HL-60 (cell line): ENCODE results near the gene SPTSSB.
A peak's percentile ranks its signal among the peaks of the same experiment; 100 is the strongest.

Experiments used
- DNase-seq, 2 experiments: peaks; one replicate each; pipeline ENCODE4 v3.0.0-alpha.2; 2010 to 2020; ENCODE audit warnings: low read depth in 1 of 2, low spot score in 1 of 2
- H3K27ac ChIP-seq: fragments of 250-450 bp; sonication (Bioruptor Pico); replicated peaks from 2 replicates; pipeline ENCODE4 v1.5.1; 2020; ENCODE audit warnings: mild to moderate bottlenecking, moderate library complexity
- H3K27me3 ChIP-seq: fragments of 250-450 bp; sonication (Bioruptor Pico); 2 replicates; pipeline ENCODE4 v1.5.1; 2021; ENCODE audit warnings: mild to moderate bottlenecking, moderate library complexity; ENCODE audit not compliant: insufficient read depth, poor library complexity, severe bottlenecking
- H3K4me3 ChIP-seq: replicated peaks from 2 replicates; pipeline ENCODE4 v1.5.1; 2011; ENCODE audit warnings: mild to moderate bottlenecking, control low read depth, low read length; ENCODE audit not compliant: insufficient read depth
- GABPA ChIP-seq: IDR thresholded peaks from 2 replicates; pipeline ENCODE4 v1.6.1; 2012; ENCODE audit warnings: low read depth
- POLR2AphosphoS5 ChIP-seq: IDR thresholded peaks from 2 replicates; pipeline ENCODE4 v1.6.1; 2012; ENCODE audit warnings: low read depth
- SPI1 ChIP-seq: IDR thresholded peaks from 2 replicates; pipeline ENCODE4 v1.6.1; 2012; ENCODE audit warnings: low read depth, mild to moderate bottlenecking, borderline replicate concordance
- TF ChIP-seq, protein P1 (sequence below): IDR thresholded peaks from 2 replicates; pipeline ENCODE4 v1.6.1; 2012; ENCODE audit warnings: low read depth; ENCODE audit not compliant: insufficient replicate concordance
- TF ChIP-seq, protein P2 (sequence below): IDR thresholded peaks from one replicate; pipeline ENCODE4 v1.5.1; 2011; ENCODE audit warnings: low read length, control low read depth, inconsistent platforms; ENCODE audit not compliant: insufficient read depth

Gene SPTSSB

DNA sequence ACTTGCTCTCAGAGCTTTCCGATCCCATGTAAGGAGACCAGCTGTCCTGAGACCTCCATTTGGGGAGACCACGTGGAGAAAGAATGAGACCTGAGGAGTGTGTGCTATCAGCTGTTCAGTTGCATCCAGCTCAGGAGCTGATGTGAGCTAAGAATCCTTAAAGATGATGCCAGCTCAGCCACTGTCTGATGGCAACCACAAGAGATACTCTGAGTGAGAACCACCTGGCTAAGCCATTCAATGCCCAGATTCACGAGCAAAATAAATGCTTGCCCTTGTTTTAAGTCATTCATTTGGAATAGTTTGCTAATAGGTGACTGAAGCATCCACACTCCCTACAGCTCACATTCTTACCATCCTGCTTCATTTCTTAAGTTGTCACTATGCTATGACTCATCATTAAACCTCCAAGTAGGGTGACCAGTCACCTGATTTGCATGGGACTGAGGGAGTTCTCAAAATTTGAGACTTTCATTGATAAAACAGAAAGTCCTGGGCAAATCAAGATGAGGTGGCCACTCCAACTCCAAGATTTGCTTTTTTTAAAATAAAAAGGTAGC, 56.4 kb downstream of the SPTSSB start:
- TF ChIP-seq, protein P1, sequence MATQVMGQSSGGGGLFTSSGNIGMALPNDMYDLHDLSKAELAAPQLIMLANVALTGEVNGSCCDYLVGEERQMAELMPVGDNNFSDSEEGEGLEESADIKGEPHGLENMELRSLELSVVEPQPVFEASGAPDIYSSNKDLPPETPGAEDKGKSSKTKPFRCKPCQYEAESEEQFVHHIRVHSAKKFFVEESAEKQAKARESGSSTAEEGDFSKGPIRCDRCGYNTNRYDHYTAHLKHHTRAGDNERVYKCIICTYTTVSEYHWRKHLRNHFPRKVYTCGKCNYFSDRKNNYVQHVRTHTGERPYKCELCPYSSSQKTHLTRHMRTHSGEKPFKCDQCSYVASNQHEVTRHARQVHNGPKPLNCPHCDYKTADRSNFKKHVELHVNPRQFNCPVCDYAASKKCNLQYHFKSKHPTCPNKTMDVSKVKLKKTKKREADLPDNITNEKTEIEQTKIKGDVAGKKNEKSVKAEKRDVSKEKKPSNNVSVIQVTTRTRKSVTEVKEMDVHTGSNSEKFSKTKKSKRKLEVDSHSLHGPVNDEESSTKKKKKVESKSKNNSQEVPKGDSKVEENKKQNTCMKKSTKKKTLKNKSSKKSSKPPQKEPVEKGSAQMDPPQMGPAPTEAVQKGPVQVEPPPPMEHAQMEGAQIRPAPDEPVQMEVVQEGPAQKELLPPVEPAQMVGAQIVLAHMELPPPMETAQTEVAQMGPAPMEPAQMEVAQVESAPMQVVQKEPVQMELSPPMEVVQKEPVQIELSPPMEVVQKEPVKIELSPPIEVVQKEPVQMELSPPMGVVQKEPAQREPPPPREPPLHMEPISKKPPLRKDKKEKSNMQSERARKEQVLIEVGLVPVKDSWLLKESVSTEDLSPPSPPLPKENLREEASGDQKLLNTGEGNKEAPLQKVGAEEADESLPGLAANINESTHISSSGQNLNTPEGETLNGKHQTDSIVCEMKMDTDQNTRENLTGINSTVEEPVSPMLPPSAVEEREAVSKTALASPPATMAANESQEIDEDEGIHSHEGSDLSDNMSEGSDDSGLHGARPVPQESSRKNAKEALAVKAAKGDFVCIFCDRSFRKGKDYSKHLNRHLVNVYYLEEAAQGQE, result no peak
- TF ChIP-seq POLR2AphosphoS5, result no peak
- TF ChIP-seq SPI1, result no peak
- TF ChIP-seq, protein P2, sequence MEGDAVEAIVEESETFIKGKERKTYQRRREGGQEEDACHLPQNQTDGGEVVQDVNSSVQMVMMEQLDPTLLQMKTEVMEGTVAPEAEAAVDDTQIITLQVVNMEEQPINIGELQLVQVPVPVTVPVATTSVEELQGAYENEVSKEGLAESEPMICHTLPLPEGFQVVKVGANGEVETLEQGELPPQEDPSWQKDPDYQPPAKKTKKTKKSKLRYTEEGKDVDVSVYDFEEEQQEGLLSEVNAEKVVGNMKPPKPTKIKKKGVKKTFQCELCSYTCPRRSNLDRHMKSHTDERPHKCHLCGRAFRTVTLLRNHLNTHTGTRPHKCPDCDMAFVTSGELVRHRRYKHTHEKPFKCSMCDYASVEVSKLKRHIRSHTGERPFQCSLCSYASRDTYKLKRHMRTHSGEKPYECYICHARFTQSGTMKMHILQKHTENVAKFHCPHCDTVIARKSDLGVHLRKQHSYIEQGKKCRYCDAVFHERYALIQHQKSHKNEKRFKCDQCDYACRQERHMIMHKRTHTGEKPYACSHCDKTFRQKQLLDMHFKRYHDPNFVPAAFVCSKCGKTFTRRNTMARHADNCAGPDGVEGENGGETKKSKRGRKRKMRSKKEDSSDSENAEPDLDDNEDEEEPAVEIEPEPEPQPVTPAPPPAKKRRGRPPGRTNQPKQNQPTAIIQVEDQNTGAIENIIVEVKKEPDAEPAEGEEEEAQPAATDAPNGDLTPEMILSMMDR, result no peak
- no peak for TF ChIP-seq GABPA
- no peak overlapping the region for H3K4me3 ChIP-seq
- H3K27me3 ChIP-seq, result no peaks in the 10 kb centered on the region
- H3K27ac ChIP-seq, result no peak overlapping the region
- DNase-seq, result no peak

DNA sequence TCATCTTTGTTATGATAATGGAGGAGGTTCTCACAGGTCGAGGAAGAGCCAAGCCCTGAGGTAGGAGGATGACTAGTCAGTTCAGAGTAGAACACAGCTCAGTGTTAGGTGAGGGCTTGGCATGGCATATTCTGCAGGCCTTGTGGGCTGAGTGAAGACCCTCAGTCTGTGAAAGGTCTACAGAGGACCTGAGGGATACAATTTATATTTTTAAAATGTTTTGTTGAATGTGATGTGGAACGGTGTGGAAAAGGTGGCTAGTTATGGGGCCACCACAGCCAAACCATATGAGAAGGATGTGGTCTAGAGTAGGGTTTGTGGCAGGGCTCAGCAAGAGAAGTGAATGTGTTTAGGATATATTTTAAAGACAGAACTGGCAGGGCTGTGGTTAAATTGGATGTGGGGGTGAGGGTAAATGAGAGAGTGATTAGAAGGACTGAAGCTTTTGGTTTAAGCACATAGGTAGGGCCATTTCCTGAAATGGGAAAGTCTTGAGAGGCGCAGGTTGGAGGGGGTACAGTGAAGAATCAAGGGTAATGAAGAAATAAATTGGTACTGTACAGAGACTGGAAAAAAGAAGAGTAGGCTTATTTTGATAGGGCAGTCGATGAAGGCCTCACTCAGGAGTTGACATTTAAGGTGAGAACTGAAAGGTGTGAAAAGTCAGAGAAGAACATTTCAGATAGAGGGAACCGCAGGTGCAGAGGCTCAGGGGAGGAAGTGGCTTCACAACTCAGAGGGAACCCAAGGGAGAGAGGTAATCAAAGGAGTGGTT, 60.5 kb downstream of the SPTSSB start:
- DNase-seq, result peak in 1 of 2 experiments; percentile 7
- H3K27me3 ChIP-seq, result no peaks in the 10 kb centered on the region
- no peak overlapping the region for H3K27ac ChIP-seq
- TF ChIP-seq GABPA (no peak), SPI1 (peak; percentile 19; the same call in 1 of the 2 replicates), POLR2AphosphoS5 (peak; percentile 57)
- TF ChIP-seq, protein P2, result no peak
- H3K4me3 ChIP-seq, result no peak overlapping the region

DNA sequence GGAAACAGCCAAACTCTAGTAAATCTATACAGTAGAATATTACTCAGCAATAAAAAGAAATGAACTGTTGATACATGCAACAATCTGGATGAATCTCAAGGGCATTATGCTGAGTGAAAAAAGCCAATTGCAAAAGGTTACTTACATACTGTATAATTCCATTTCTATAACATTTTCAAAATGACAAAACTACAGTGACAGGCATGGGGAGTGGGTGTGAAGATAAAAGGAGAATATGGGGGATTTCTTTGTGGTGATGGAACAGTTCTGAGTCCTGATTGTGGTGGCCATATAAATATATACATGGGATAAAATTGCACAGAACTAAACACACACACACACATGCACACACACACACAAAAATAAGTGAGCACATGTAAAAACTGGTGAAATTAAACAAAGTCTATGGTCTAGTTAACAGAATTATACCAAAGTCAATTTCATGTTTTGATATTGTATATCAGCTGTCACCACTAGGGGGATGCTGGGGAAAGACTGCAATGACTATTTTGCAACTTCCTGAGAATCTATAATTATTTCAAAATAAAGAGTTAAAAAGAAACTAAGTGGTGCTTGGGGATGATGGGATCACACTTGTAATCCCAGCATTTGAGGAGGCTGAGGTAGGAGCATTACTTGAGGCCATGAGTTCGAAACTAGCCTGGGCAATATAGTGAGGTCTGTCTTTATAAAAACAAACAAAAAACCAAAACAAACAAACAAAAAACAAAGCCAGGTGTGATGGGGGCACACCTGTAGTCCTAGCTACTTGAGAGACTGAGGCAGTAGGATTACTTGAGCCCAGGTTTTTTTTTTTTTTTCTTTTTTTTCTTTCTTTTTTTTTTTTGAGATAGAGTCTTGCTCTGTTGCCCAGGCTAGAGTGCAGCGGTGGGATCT, 66.0 kb downstream of the SPTSSB start:
- TF ChIP-seq, protein P2, result peak; percentile 43
- TF ChIP-seq POLR2AphosphoS5 (no peak), SPI1 (no peak), GABPA (no peak)
- TF ChIP-seq, protein P1, result no peak
- no peak overlapping the region for H3K27ac ChIP-seq
- H3K27me3 ChIP-seq, result no peaks in the 10 kb centered on the region
- peak in 1 of 2 experiments; percentile 16 for DNase-seq
- H3K4me3 ChIP-seq, result no peak overlapping the region
